Psoas muscle (tissue), 8 donors: Measurements from ENCODE around the gene SEMA3G. TPM values are rescaled to one million over a fixed set of nuclear protein-coding genes. Genes with fewer than 3 reads are reported as not detected.
A peak's percentile ranks its signal among the peaks of the same experiment; 100 is the strongest.

Source experiments
- ATAC-seq, 4 donors: fragments of 200-7000 bp; cut with Tn5 transposase; one replicate each; pipeline ENCODE4 v1.9.1; 2020; ENCODE audit warnings: moderate library complexity in 3 of 4, mild to moderate bottlenecking in 2 of 4
- DNase-seq, 2 donors: peaks; one replicate each; pipeline ENCODE4 v3.0.0-alpha.2; 2020
- H3K27ac ChIP-seq: fragments of 200-600 bp; one replicate; pipeline ENCODE4 v1.8.0; 2022
- H3K27me3 ChIP-seq, 3 donors: fragments of 200-600 bp in 1 of 3; one replicate each; pipeline versions ENCODE4 v1.6.1 to v1.8.0; 2013 to 2022; ENCODE audit warnings: low read length in 2 of 3, mild to moderate bottlenecking in 2 of 3, moderate library complexity in 1 of 3; ENCODE audit not compliant: insufficient read depth in 3 of 3
- H3K36me3 ChIP-seq, 2 donors: fragments of 200-600 bp in 1 of 2; one replicate each; pipeline versions ENCODE4 v1.6.1 to v1.8.0; 2013 to 2022; ENCODE audit warnings: low read depth in 1 of 2, mild to moderate bottlenecking in 1 of 2, moderate library complexity in 1 of 2; ENCODE audit not compliant: insufficient read depth in 1 of 2
- H3K4me1 ChIP-seq: fragments of 200-600 bp; one replicate; pipeline ENCODE4 v1.8.0; 2022
- H3K4me3 ChIP-seq: fragments of 200-600 bp; one replicate; pipeline ENCODE4 v1.8.0; 2022; ENCODE audit warnings: mild to moderate bottlenecking
- H3K9me3 ChIP-seq: fragments of 200-600 bp; one replicate; pipeline ENCODE4 v1.8.0; 2022
- CTCF ChIP-seq: fragments of 200-600 bp; IDR thresholded peaks from one replicate; pipeline ENCODE4 v1.8.0; 2022; ENCODE audit warnings: antibody characterized with exemption
- WGBS, 3 donors: extraction: QIAGEN DNeasy Blood & Tissue Kit; methylation state at CpG; one replicate each; pipeline versions ENCODE4 v1.1.6 to v1.1.7; 2013; 5-methylcytosine and 5-hydroxymethylcytosine counted together
- intact Hi-C, 2 donors: fragments of 100-400 bp; cut with DNase I; formaldehyde crosslinking; loops; one replicate each; pipeline versions ENCODE4 v1.11.0 to v1.14.2; 2022
- polyA plus RNA-seq, 3 donors: library from polyadenylated mRNA; stranded (reverse); fragments of 200-250 nt; gene quantifications; one replicate each; pipeline ENCODE4 v1.2.3, GENCODE V29; 2013
- total RNA-seq, 4 donors: library from RNA; stranded (reverse); fragmentation: NEBNext Ultra II Directional in 2 of 4; extraction: Animal tissue kit (Norgen Biotek cat#: 25700) in 2 of 4; gene quantifications; one replicate each; pipeline versions ENCODE4 v1.2.1 to v1.2.4, GENCODE V29; 2021 to 2023
- donor health status: healthy with polysubstance abuse.
- donor health status: DM: no; HTN: no; CAD: no; lungs with moderate emphysema.
- donor health status: Bipolar disorder and iron deficiency.
- donor health status: healthy.
- donor health status: DM: yes; HTN: yes; CAD: no.
- donor health status: DM: no; HTN: no; CAD: no.
- donor health status: DM: no; HTN: no; CAD: no.
- donor health status: DM: yes; HTN: yes; CAD: no.

SEMA3G gene
- total and polyA plus RNA-seq, 7 donors = 6.0 to 13.8 (median 6.5) TPM

- Histone ChIP-seq H3K4me1 (peaks cover 12% of the 10 kb centered on the region), H3K27ac (no peak overlapping the region), H3K9me3 (no peaks in the 10 kb centered on the region), H3K36me3 (peaks cover 12 to 87% of the 10 kb centered on the region in 2 donors), H3K27me3 (no peaks in the 10 kb centered on the region), H3K4me3 (no peak overlapping the region)
- TF ChIP-seq CTCF = no peak
- DNase-seq (peak in 1 of 2 donors; percentile 57), ATAC-seq (peak in 1 of 4 donors; percentile 12)
- WGBS, 3 donors = 58 to 64% (median 61%) methylated on average over 3 of the region's 3 CpGs
- intact Hi-C loops = loop anchor here in 1 of 2 donors (5.0 kb wide), 2 partner anchors 47 to 92 kb away; no protein-coding TSS in a partner anchor
Observed at GRCh38 chr3:52403955-52404354, 40.9 kb downstream of the SEMA3G start.

DNA sequence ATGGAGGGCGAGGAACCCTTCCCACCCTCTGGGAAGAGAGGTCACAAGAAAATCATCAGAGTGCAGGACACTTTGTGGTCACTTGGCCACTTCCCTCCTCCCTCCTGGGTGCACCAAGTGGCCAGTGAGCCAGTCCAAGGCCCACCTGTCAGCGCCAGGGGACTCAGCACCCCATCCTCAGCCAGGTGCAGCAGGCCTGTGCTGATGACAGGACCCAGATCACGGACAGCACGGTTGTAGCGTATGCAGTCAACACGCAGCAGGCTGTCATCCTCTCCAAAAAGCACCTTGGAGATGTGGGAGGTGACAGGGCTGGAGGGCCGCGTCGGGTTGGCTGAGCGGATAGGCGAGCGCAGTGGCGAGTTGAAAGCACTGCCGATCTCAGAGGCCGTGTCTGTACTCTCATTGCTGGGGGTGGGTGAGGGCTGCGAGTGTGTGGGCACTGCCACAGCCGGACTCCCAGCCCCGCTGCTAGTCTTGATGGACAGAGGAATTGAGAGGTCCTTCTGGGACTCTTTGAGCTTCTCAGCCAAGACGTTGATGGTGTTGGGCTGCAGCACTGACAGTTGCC is 41.5 kb downstream of the SEMA3G start:
- ATAC-seq = no peak
- Histone ChIP-seq H3K9me3 (no peaks in the 10 kb centered on the region), H3K4me3 (no peak overlapping the region), H3K36me3 (peaks cover 12 to 82% of the 10 kb centered on the region in 2 donors), H3K27ac (no peak overlapping the region), H3K27me3 (no peaks in the 10 kb centered on the region), H3K4me1 (peaks cover 6% of the 10 kb centered on the region)
- no peak for TF ChIP-seq CTCF
- 78 to 91% (median 81%) methylated on average over 19 of the region's 19 CpGs for WGBS, 3 donors
- DNase-seq = peak in 1 of 2 donors; percentile 39
- intact Hi-C loops = loop anchor here in 1 of 2 donors (5.0 kb wide), 2 partner anchors 46 to 91 kb away; no protein-coding TSS in a partner anchor

- DNase-seq = peak in 1 of 2 donors; percentile 42
- Histone ChIP-seq H3K27me3 (no peaks in the 10 kb centered on the region), H3K27ac (no peak overlapping the region), H3K9me3 (no peaks in the 10 kb centered on the region), H3K4me3 (no peak overlapping the region), H3K4me1 (peaks cover under 1% of the 10 kb centered on the region), H3K36me3 (peaks cover 12 to 76% of the 10 kb centered on the region in 2 donors)
- no peak for ATAC-seq
- intact Hi-C loops = loop anchor here in 1 of 2 donors (5.0 kb wide), 2 partner anchors 45 to 90 kb away; no protein-coding TSS in a partner anchor
- WGBS, 3 donors = 88 to 93% (median 91%) methylated on average over 11 of the region's 11 CpGs
- no peak for TF ChIP-seq CTCF
Observed at GRCh38 chr3:52402706-52403270, 42.1 kb downstream of the SEMA3G start.

- 90 to 95% (median 92%) methylated on average over 16 of the region's 16 CpGs for WGBS, 3 donors
Observed at GRCh38 chr3:52402101-52402521, 42.8 kb downstream of the SEMA3G start.

More at GRCh38 chr3:52402101-52402521, 42.8 kb downstream of the SEMA3G start:
- Histone ChIP-seq H3K27me3 (no peaks in the 10 kb centered on the region), H3K9me3 (no peaks in the 10 kb centered on the region), H3K36me3 (peaks cover 12 to 70% of the 10 kb centered on the region in 2 donors), H3K27ac (no peak overlapping the region), H3K4me1 (no peaks in the 10 kb centered on the region), H3K4me3 (no peak overlapping the region)
- intact Hi-C loops = loop anchor here in 1 of 2 donors (5.0 kb wide), 2 partner anchors 45 to 90 kb away; no protein-coding TSS in a partner anchor
- ATAC-seq (no peak), DNase-seq (peak in 1 of 2 donors; percentile 44)
- no peak for TF ChIP-seq CTCF
